GM21367 (cell line): ENCODE measurements around the gene SF3B4.

Source experiments
- ATAC-seq: cut with Tn5 transposase; IDR thresholded peaks from one replicate; pipeline ENCODE4 v1.9.1; 2021; ENCODE audit not compliant: unreplicated experiment

The SF3B4 gene

GRCh38 chr1:149933208-149933607 lies 5.6 kb upstream of the SF3B4 start:
- ATAC-seq, result no peak

- ATAC-seq, result no peak
Observed at GRCh38 chr1:149932474-149932873, 4.9 kb upstream of the SF3B4 start.

- ATAC-seq, result no peak
Observed at GRCh38 chr1:149931212-149931790, 3.7 kb upstream of the SF3B4 start.

GRCh38 chr1:149929856-149930255 lies 2.3 kb upstream of the SF3B4 start:
- no peak for ATAC-seq

GRCh38 chr1:149928401-149928724 lies 760 bp upstream of the SF3B4 start:
- no peak for ATAC-seq

- no peak for ATAC-seq
Observed at GRCh38 chr1:149927056-149927562, 494 bp downstream of the SF3B4 start.

- ATAC-seq, result no peak
Observed at GRCh38 chr1:149926296-149926695, 1.3 kb downstream of the SF3B4 start.

GRCh38 chr1:149925751-149926150 lies 1.9 kb downstream of the SF3B4 start:
- no peak for ATAC-seq

GRCh38 chr1:149925345-149925744 lies 2.3 kb downstream of the SF3B4 start:
- ATAC-seq, result no peak

GRCh38 chr1:149923626-149924025 lies 4.0 kb downstream of the SF3B4 start:
- ATAC-seq, result no peak

- no peak for ATAC-seq
Observed at GRCh38 chr1:149917571-149918144, 9.9 kb downstream of the SF3B4 start, which contains the start of gene SV2A. Gene SV2A (minus strand): TSS chr1:149917844. CDS start chr1:149913840, 4,004 bp downstream.

- ATAC-seq, result no peak
Observed at GRCh38 chr1:149916898-149917252, 10.7 kb downstream of the SF3B4 start.

GRCh38 chr1:149916193-149916897 lies 11.3 kb downstream of the SF3B4 start:
- ATAC-seq, result no peak

GRCh38 chr1:149915429-149916192 lies 12.0 kb downstream of the SF3B4 start:
- no peak for ATAC-seq

GRCh38 chr1:149914545-149914944 lies 13.1 kb downstream of the SF3B4 start:
- no peak for ATAC-seq

- no peak for ATAC-seq
Observed at GRCh38 chr1:149906570-149907075, 21.0 kb downstream of the SF3B4 start.

GRCh38 chr1:149903836-149904491 lies 23.6 kb downstream of the SF3B4 start:
- ATAC-seq, result no peak

- ATAC-seq, result peak; percentile 83
Observed at GRCh38 chr1:149899460-149900284, 27.9 kb downstream of the SF3B4 start, which contains the start of gene BOLA1. Gene BOLA1 (plus strand): TSS chr1:149899568. CDS start chr1:149900060, 492 bp downstream.

- ATAC-seq, result no peak
Observed at GRCh38 chr1:149896575-149896974, 31.0 kb downstream of the SF3B4 start.

GRCh38 chr1:149888999-149889289 lies 38.7 kb downstream of the SF3B4 start:
- ATAC-seq, result no peak
